KOPT-K1 (cell line): ENCODE data around the gene TUBA3E.
"Not testable (repeated sequence)": the region's sequence is repeated elsewhere in the genome, so short reads cannot be mapped to it uniquely, and the experiment has no call there.

ENCODE experiments used
- H3K27ac ChIP-seq: fragments of 200-600 bp; sonication (generic); 2 replicates; pipeline ENCODE4 v1.5.1; 2016; ENCODE audit warnings: antibody characterized with exemption, mild to moderate bottlenecking, low read depth, low read length; ENCODE audit not compliant: poor library complexity, severe bottlenecking
- H3K36me3 ChIP-seq: fragments of 200-600 bp; sonication (generic); 2 replicates; pipeline ENCODE4 v1.5.1; 2017; ENCODE audit warnings: antibody characterized with exemption, mild to moderate bottlenecking, low read length, moderate library complexity; ENCODE audit not compliant: insufficient read depth
- H3K9me3 ChIP-seq: fragments of 200-600 bp; sonication (generic); 2 replicates; pipeline ENCODE4 v1.5.1; 2017; ENCODE audit warnings: antibody characterized with exemption, low read length, mild to moderate bottlenecking; ENCODE audit not compliant: insufficient read depth, poor library complexity, severe bottlenecking

The TUBA3E gene

GRCh38 chr2:130151145-130151512, 47.1 kb downstream of the TUBA3E start:
- H3K27ac ChIP-seq, H3K9me3 ChIP-seq: not testable (repeated sequence)
- H3K36me3 ChIP-seq, result peaks cover 51% of the 10 kb centered on the region

DNA sequence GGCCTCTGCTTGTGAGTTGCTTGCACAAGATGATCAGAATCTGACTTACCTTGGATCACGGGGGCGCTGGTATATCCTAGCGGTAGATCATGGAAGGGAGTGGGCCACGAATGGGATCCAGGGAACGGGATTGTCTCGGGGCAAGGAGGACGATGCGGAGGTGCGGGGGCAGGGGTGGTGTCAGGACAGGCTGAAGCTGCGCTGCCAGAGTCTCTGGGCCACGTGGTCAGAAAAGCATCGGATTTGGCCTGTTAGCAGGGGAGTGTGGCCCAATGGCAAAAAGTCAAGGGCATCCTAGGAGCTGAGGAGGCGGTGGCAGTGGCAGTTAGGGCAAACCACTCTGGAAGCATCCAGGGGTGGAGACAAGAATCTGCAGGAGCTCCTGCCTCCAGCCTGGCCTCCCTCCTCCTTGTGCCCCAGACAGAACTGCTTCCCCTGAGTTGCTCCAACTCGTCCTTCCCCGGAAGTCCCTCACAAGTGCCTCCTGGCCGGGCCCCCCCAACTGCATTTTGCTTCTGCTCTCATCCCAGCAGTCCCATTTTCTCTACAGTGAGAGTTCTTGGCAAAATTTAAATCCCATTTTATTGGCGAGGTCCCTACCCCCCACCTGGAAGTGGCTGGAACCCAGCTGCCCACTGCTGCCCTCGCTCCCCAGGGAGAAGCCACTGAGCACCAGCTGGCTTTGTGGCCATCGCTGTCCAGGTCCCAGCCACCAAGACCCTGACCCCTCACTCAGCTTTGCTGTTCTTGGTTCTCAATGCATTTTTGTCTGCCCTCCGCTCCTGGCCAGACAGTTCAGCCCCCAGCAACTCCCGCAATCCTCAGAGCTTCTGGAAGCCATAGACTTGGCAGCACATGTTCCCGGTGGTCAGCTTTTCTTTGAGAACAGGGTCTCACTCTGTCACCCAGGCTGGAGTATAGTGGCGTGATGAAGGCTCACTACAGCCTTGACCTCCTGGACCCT, 47.8 kb downstream of the TUBA3E start:
- H3K36me3 ChIP-seq, result peaks cover 45% of the 10 kb centered on the region
- H3K9me3 ChIP-seq, result no peaks in the 10 kb centered on the region
- H3K27ac ChIP-seq, result no peak overlapping the region

- peaks cover 25% of the 10 kb centered on the region; the same call in 1 of the 2 replicates for H3K36me3 ChIP-seq
- H3K27ac ChIP-seq, H3K9me3 ChIP-seq: not testable (repeated sequence)
Measured at GRCh38 chr2:130148515-130148914, 49.7 kb downstream of the TUBA3E start.

- H3K36me3 ChIP-seq, H3K27ac ChIP-seq, H3K9me3 ChIP-seq: not testable (repeated sequence)
Measured at GRCh38 chr2:130145006-130145414, 53.2 kb downstream of the TUBA3E start, which contains the start of gene CCDC74B. Gene CCDC74B (minus strand): TSS chr2:130145112. CDS start chr2:130144996, 116 bp downstream.

- H3K27ac ChIP-seq, H3K36me3 ChIP-seq, H3K9me3 ChIP-seq: not testable (repeated sequence)
Measured at GRCh38 chr2:130143266-130144039, 54.8 kb downstream of the TUBA3E start.

- not testable (repeated sequence) for H3K9me3 ChIP-seq, H3K27ac ChIP-seq, H3K36me3 ChIP-seq
Measured at GRCh38 chr2:130142396-130143265, 55.6 kb downstream of the TUBA3E start.
